ENCODE results near the gene C10orf143.

DNA sequence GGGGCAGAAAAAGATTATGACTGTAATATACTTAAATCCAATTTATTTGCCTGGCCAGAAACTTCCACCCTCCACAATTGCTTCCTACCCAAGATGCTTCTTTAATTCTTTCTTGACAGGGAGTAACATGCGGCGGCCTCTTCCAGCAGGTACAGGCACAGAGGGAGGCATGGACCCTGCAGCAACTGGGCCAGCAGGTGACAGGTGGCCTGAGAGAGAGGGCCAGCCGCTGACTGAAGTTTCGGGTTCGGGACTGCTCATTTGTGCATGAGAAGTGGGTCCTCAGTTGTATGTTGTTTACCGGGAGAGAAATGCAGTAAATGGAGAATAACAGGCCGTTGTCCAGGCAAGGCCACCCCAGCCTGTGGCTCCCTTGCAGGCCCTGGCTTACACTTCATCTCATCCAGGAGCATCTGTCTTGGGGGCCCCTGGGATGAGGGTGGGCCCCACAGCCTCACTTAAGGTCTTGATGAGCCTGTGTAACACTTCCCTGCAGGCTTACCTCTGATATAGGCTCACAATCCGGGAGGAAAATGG is 72.5 kb downstream of the C10orf143 start:
- TF ChIP-seq CTCF (IDR thresholded peaks at IDR 0.05; ENCODE audit: low read length) (no peak), EZH2 (IDR thresholded peaks at IDR 0.05; ENCODE audit: borderline replicate concordance, low read length) (no peak)
